ENCODE data around the gene SDHC. TPM values are rescaled to one million over a fixed set of nuclear protein-coding genes. Genes with fewer than 3 reads are reported as not detected.

The SDHC gene
- total RNA-seq, 1 experiment from 2014 or later = 17.1 TPM

Small RNA genes lying within 50 kb of the gene (small RNA-seq; reads per million reads assigned to genes)
- gene AL592295.2 = not detected
- gene RNU6-481P = not detected

Other genes with a start within 250 kb of the SDHC start
- 0.58 and 0.86 TPM in 2 replicates for gene ARHGAP30, start 244.5 kb upstream of the SDHC start, total RNA-seq (2014; rRNA removed; shearing (Covaris generic))
- gene NECTIN4, start 224.8 kb upstream of the SDHC start, total RNA-seq (2014; rRNA removed; shearing (Covaris generic)) = 8.6 and 10.4 TPM in 2 replicates
- gene KLHDC9, start 216.0 kb upstream of the SDHC start, total RNA-seq (2014; rRNA removed; shearing (Covaris generic)) = 3.8 and 5.5 TPM in 2 replicates
- 67.7 and 70.5 TPM in 2 replicates for gene PFDN2, start 196.3 kb upstream of the SDHC start, total RNA-seq (2014; rRNA removed; shearing (Covaris generic))
- gene NIT1, start 196.3 kb upstream of the SDHC start, total RNA-seq (2014; rRNA removed; shearing (Covaris generic)) = 25.1 and 30.8 TPM in 2 replicates
- 36.6 and 40.8 TPM in 2 replicates for gene DEDD, start 181.7 kb upstream of the SDHC start, total RNA-seq (2014; rRNA removed; shearing (Covaris generic))
- gene UFC1, start 160.4 kb upstream of the SDHC start, total RNA-seq (2014; rRNA removed; shearing (Covaris generic)) = 66.4 and 81.3 TPM in 2 replicates
- gene USP21, start 154.9 kb upstream of the SDHC start, total RNA-seq (2014; rRNA removed; shearing (Covaris generic)) = 20.8 and 24.6 TPM in 2 replicates
- gene PPOX, start 148.0 kb upstream of the SDHC start, total RNA-seq (2014; rRNA removed; shearing (Covaris generic)) = 11.7 and 14.3 TPM in 2 replicates
- gene B4GALT3, start 136.9 kb upstream of the SDHC start, total RNA-seq (2014; rRNA removed; shearing (Covaris generic)) = 57.5 and 70.7 TPM in 2 replicates
- not detected in 2 replicates for gene ADAMTS4, start 115.3 kb upstream of the SDHC start, total RNA-seq (2014; rRNA removed; shearing (Covaris generic))
- 90.6 and 122 TPM in 2 replicates for gene NDUFS2, start 112.0 kb upstream of the SDHC start, total RNA-seq (2014; rRNA removed; shearing (Covaris generic))
- not detected in 2 replicates for gene FCER1G, start 99.1 kb upstream of the SDHC start, total RNA-seq (2014; rRNA removed; shearing (Covaris generic))
- 0.52 TPM in 1 of 2 replicates, not detected in the other for gene APOA2, start 90.8 kb upstream of the SDHC start, total RNA-seq (2014; rRNA removed; shearing (Covaris generic))
- gene TOMM40L, start 88.3 kb upstream of the SDHC start, total RNA-seq (2014; rRNA removed; shearing (Covaris generic)) = 3.5 and 3.6 TPM in 2 replicates
- not detected in 2 replicates for gene NR1I3, start 76.2 kb upstream of the SDHC start, total RNA-seq (2014; rRNA removed; shearing (Covaris generic))
- not detected in 2 replicates for gene PCP4L1, start 55.6 kb upstream of the SDHC start, total RNA-seq (2014; rRNA removed; shearing (Covaris generic))
- gene MPZ, start 4.4 kb upstream of the SDHC start, total RNA-seq (2014; rRNA removed; shearing (Covaris generic)) = 0.16 and 0.41 TPM in 2 replicates
- gene CFAP126, start 53.5 kb downstream of the SDHC start, total RNA-seq (2014; rRNA removed; shearing (Covaris generic)) = not detected in 2 replicates
- not detected in 2 replicates for gene FCGR2A, start 191.1 kb downstream of the SDHC start, total RNA-seq (2014; rRNA removed; shearing (Covaris generic))
- gene HSPA6, start 210.2 kb downstream of the SDHC start, total RNA-seq (2014; rRNA removed; shearing (Covaris generic)) = 0.70 and 1.1 TPM in 2 replicates
- not detected in 2 replicates for gene FCGR3A, start 235.4 kb downstream of the SDHC start, total RNA-seq (2014; rRNA removed; shearing (Covaris generic))